GM12878 (cell line): Measurements from ENCODE around the gene CUL9. TPM values are rescaled to one million over a fixed set of nuclear protein-coding genes. Genes with fewer than 3 reads are reported as not detected.

Source experiments
- ATAC-seq: fragments of 200-7000 bp; cut with Tn5 transposase; 3 replicates; pipeline ENCODE4 v1.9.1; 2020; ENCODE audit warnings: mild to moderate bottlenecking, moderate library complexity
- BruUV-seq: library from RNA; stranded (reverse); fragments of 400-500 nt; replicated peaks from 2 replicates; lab custom pipeline; 2021; lab: Mats Ljungman, UMichigan
- CTCF ChIA-PET: fragments of 300-600 bp; sonication (Branson Sonifier 250); formaldehyde crosslinking; extraction: SDS; loops from one replicate; lab custom pipeline; 2021; ENCODE audit warnings: inconsistent platforms; lab: Yijun Ruan, JAX
- POLR2A ChIA-PET: fragments of 350-600 bp; formaldehyde crosslinking; extraction: SDS; loops from one replicate; lab custom pipeline; 2021; ENCODE audit warnings: inconsistent platforms; lab: Charles Lee
- RAD21 ChIA-PET: fragments of 300-600 bp; sonication (Branson Sonifier 250); formaldehyde crosslinking; loops from one replicate; lab custom pipeline; 2023; ENCODE audit warnings: antibody characterized with exemption; ENCODE audit not compliant: unreplicated experiment; lab: Charles Lee
- SMC1A ChIA-PET: fragments of 300-600 bp; sonication (Branson Sonifier 250); formaldehyde crosslinking; loops from one replicate; lab custom pipeline; 2023; ENCODE audit not compliant: unreplicated experiment, uncharacterized antibody; lab: Charles Lee
- DNase-seq: peaks from one replicate; pipeline ENCODE4 v3.0.0-alpha.2; 2011; ENCODE audit warnings: low read depth, low spot score
- FAIRE-seq: peaks from 3 replicates; lab custom pipeline; 2011; peaks lifted over from hg19 to GRCh38; lab: Jason Lieb, UNC
- H2AFZ ChIP-seq: 2 replicates; pipeline ENCODE4 v1.6.0; 2011; ENCODE audit warnings: low read depth, low read length, control low read depth; ENCODE audit not compliant: control insufficient read depth
- H3K27ac ChIP-seq: 2 replicates; pipeline ENCODE4 v1.5.1; 2011; ENCODE audit warnings: control low read depth; ENCODE audit not compliant: control insufficient read depth, insufficient read depth
- H3K27me3 ChIP-seq, 2 experiments: replicated peaks in 1 of 2; 2 replicates each; pipeline versions ENCODE4 v1.6.0 to v1.6.1; 2011; ENCODE audit warnings: low read length in 1 of 2; ENCODE audit not compliant: control insufficient read depth in 2 of 2, insufficient read depth in 2 of 2
- H3K36me3 ChIP-seq, 2 experiments: 2 replicates each; pipeline ENCODE4 v1.5.1; 2011; ENCODE audit warnings: low read length in 1 of 2; ENCODE audit not compliant: control insufficient read depth in 2 of 2, insufficient read depth in 2 of 2
- H3K4me1 ChIP-seq: 2 replicates; pipeline ENCODE4 v1.6.1; 2011; ENCODE audit warnings: mild to moderate bottlenecking, low read length, moderate library complexity, mixed read lengths; ENCODE audit not compliant: control insufficient read depth, insufficient read depth
- H3K4me2 ChIP-seq: 2 replicates; pipeline ENCODE4 v1.6.0; 2011; ENCODE audit warnings: control low read depth; ENCODE audit not compliant: control insufficient read depth, insufficient read depth
- H3K4me3 ChIP-seq: fragments of 200-600 bp; sonication (generic); 2 replicates; pipeline ENCODE4 v1.5.1; 2016
- H3K79me2 ChIP-seq: 2 replicates; pipeline ENCODE4 v1.6.0; 2011; ENCODE audit warnings: low read length; ENCODE audit not compliant: control insufficient read depth, insufficient read depth
- H3K9ac ChIP-seq: 2 replicates; pipeline ENCODE4 v1.8.0; 2011; ENCODE audit warnings: low read length, control low read depth, mixed read lengths; ENCODE audit not compliant: control insufficient read depth, insufficient read depth
- H3K9me3 ChIP-seq: replicated peaks from 3 replicates; pipeline ENCODE4 v1.5.1; 2011; ENCODE audit warnings: mild to moderate bottlenecking, low read length; ENCODE audit not compliant: control insufficient read depth, insufficient read depth
- H4K20me1 ChIP-seq: 2 replicates; pipeline ENCODE4 v1.6.0; 2011; ENCODE audit not compliant: control insufficient read depth, insufficient read depth
- CREB1 ChIP-seq: IDR thresholded peaks from 2 replicates; pipeline ENCODE4 v1.6.1; 2012; ENCODE audit warnings: low read depth, mild to moderate bottlenecking, inconsistent platforms
- HCFC1 ChIP-seq: fragments of 150-350 bp; IDR thresholded peaks from 2 replicates; pipeline ENCODE4 v1.6.1; 2014; ENCODE audit warnings: low read length
- MTA2 ChIP-seq: fragments of 450-650 bp; IDR thresholded peaks from 2 replicates; pipeline ENCODE4 v1.6.1; 2016; ENCODE audit warnings: low read depth, mild to moderate bottlenecking, moderate library complexity
- NR2C1 ChIP-seq: fragments of 450-650 bp; IDR thresholded peaks from 2 replicates; pipeline ENCODE4 v1.6.1; 2017; ENCODE audit warnings: antibody characterized with exemption, mild to moderate bottlenecking, moderate library complexity
- POU2F2 ChIP-seq: IDR thresholded peaks from 3 replicates; pipeline ENCODE4 v1.6.1; 2011; ENCODE audit warnings: low read depth, mild to moderate bottlenecking, low read length, borderline replicate concordance
- RBBP5 ChIP-seq: fragments of 200-600 bp; sonication (generic); conservative IDR thresholded peaks from 2 replicates; pipeline ENCODE4 v1.6.1; 2016
- RCOR1 ChIP-seq: conservative IDR thresholded peaks from 2 replicates; pipeline ENCODE4 v1.6.1; 2012; ENCODE audit warnings: low read depth, low read length, improper control_type of control experiment
- RFX5 ChIP-seq: IDR thresholded peaks from 2 replicates; pipeline ENCODE4 v1.6.1; 2011; ENCODE audit warnings: low read depth, low read length, improper control_type of control experiment
- SREBF2 ChIP-seq: IDR thresholded peaks from 2 replicates; pipeline ENCODE4 v1.6.1; 2012; ENCODE audit warnings: mild to moderate bottlenecking, low read length
- TAF1 ChIP-seq: IDR thresholded peaks from 2 replicates; pipeline ENCODE4 v1.6.1; 2011; ENCODE audit warnings: mild to moderate bottlenecking, low read depth, low read length, borderline replicate concordance
- ZBTB40 ChIP-seq: fragments of 450-650 bp; IDR thresholded peaks from 2 replicates; pipeline ENCODE4 v1.6.1; 2016; ENCODE audit warnings: mild to moderate bottlenecking, moderate library complexity, borderline replicate concordance
- ZSCAN29 ChIP-seq: fragments of 450-650 bp; IDR thresholded peaks from 2 replicates; pipeline ENCODE4 v1.6.1; 2017; ENCODE audit warnings: mild to moderate bottlenecking, moderate library complexity
- WGBS: methylation state at CpG from one replicate; pipeline ENCODE4 v1.1.6; 2016; ENCODE audit warnings: low lambda C conversion rate; ENCODE audit not compliant: insufficient replicate concordance, insufficient coverage; ENCODE audit errors: missing lambda C conversion rate; 5-methylcytosine and 5-hydroxymethylcytosine counted together
- in situ Hi-C: fragments of 300-500 bp; cut with MboI; formaldehyde crosslinking; loops from 9 replicates; pipeline ENCODE4 v1.14.3; 2018; ENCODE audit warnings: mixed read lengths
- intact Hi-C: fragments of 100-400 bp; cut with micrococcal nuclease; formaldehyde crosslinking; loops from one replicate; pipeline ENCODE4 v1.14.2; 2022; ENCODE audit not compliant: unreplicated experiment
- polyA plus RNA-seq, 11 experiments: library from polyadenylated mRNA; depleted of rRNA in 4 of 11; unstranded in 6 of 11; stranded (reverse) in 5 of 11; fragments of >200 nt; fragmentation: Nextera tagmentation in 4 of 11; fragmentation: Illumina TruSeq in 1 of 11; extraction: Ambion mirVana in 4 of 11; extraction: Trizol in 1 of 11; gene quantifications; 1 replicate in 1 of 11; 2 replicates in 10 of 11; pipeline versions ENCODE4 v1.2.1 to v1.2.3, GENCODE V29; 2011 to 2016; ENCODE audit warnings: inconsistent platforms in 2 of 11, missing spikeins in 2 of 11, low read depth in 1 of 11
- total RNA-seq, 4 experiments: library from RNA; depleted of rRNA in 3 of 4; stranded (reverse); fragments of >200 nt in 3 of 4; fragmentation: Illumina TruSeq in 1 of 4; extraction: Trizol in 1 of 4; gene quantifications; 2 replicates each; pipeline versions ENCODE4 v1.2.1 to v1.2.3, GENCODE V29; 2013 to 2021
- TF ChIP-seq, protein P1 (sequence below): fragments of 450-650 bp; IDR thresholded peaks from 2 replicates; pipeline ENCODE4 v1.6.1; 2017; ENCODE audit warnings: mild to moderate bottlenecking, low read depth, inconsistent platforms; ENCODE audit not compliant: poor library complexity, severe bottlenecking
- TF ChIP-seq, protein P2 (sequence below): fragments of 450-650 bp; IDR thresholded peaks from 2 replicates; pipeline ENCODE4 v1.6.1; 2018; ENCODE audit warnings: borderline replicate concordance, mild to moderate bottlenecking; ENCODE audit not compliant: partially characterized antibody

Gene CUL9
- total and polyA plus RNA-seq, 10 of the 15 experiments (the other 5 are each of a cell fraction or from before 2014, with no cell fraction given), result 1.2 to 48.3 (median 17.2) TPM

GRCh38 chr6:43192911-43193310 lies 10.9 kb downstream of the CUL9 start (continued):
- TF ChIP-seq, protein P1, sequence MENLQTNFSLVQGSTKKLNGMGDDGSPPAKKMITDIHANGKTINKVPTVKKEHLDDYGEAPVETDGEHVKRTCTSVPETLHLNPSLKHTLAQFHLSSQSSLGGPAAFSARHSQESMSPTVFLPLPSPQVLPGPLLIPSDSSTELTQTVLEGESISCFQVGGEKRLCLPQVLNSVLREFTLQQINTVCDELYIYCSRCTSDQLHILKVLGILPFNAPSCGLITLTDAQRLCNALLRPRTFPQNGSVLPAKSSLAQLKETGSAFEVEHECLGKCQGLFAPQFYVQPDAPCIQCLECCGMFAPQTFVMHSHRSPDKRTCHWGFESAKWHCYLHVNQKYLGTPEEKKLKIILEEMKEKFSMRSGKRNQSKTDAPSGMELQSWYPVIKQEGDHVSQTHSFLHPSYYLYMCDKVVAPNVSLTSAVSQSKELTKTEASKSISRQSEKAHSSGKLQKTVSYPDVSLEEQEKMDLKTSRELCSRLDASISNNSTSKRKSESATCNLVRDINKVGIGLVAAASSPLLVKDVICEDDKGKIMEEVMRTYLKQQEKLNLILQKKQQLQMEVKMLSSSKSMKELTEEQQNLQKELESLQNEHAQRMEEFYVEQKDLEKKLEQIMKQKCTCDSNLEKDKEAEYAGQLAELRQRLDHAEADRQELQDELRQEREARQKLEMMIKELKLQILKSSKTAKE, result no peak
- TF ChIP-seq POU2F2, result no peak
- TF ChIP-seq, protein P2, sequence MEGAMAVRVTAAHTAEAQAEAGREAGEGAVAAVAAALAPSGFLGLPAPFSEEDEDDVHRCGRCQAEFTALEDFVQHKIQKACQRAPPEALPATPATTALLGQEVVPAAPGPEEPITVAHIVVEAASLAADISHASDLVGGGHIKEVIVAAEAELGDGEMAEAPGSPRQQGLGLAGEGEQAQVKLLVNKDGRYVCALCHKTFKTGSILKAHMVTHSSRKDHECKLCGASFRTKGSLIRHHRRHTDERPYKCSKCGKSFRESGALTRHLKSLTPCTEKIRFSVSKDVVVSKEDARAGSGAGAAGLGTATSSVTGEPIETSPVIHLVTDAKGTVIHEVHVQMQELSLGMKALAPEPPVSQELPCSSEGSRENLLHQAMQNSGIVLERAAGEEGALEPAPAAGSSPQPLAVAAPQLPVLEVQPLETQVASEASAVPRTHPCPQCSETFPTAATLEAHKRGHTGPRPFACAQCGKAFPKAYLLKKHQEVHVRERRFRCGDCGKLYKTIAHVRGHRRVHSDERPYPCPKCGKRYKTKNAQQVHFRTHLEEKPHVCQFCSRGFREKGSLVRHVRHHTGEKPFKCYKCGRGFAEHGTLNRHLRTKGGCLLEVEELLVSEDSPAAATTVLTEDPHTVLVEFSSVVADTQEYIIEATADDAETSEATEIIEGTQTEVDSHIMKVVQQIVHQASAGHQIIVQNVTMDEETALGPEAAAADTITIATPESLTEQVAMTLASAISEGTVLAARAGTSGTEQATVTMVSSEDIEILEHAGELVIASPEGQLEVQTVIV, result no peak

GRCh38 chr6:43193929-43194328 lies 11.9 kb downstream of the CUL9 start:
- H2AFZ ChIP-seq, result no peak overlapping the region
- H3K4me1 ChIP-seq, result no peaks in the 10 kb centered on the region
- peaks cover 2 to 12% of the 10 kb centered on the region in 2 experiments for H3K36me3 ChIP-seq
- H3K4me3 ChIP-seq, result no peak overlapping the region
- H3K79me2 ChIP-seq, result no peaks in the 10 kb centered on the region
- intact Hi-C loops (no loop called here), in situ Hi-C loops (no loop called here)
- no peak overlapping the region for H3K27ac ChIP-seq
- H3K4me2 ChIP-seq, result no peak overlapping the region
- DNase-seq (no peak), ATAC-seq (no peak), FAIRE-seq (no peak)
- 94% methylated on average over 5 of the region's 5 CpGs for WGBS
- H4K20me1 ChIP-seq, result no peaks in the 10 kb centered on the region
- SMC1A ChIA-PET, result no interaction called here
- H3K27me3 ChIP-seq, result no peaks in the 10 kb centered on the region
- TF ChIP-seq CREB1 (no peak), HCFC1 (no peak), ZBTB40 (no peak), TAF1 (no peak), SREBF2 (no peak), RFX5 (no peak), NR2C1 (no peak), ZSCAN29 (no peak), RBBP5 (no peak), MTA2 (no peak), RCOR1 (no peak)
- H3K9ac ChIP-seq, result no peak overlapping the region
- POLR2A ChIA-PET, result no interaction called here
- RAD21 ChIA-PET, result no interaction called here
- H3K9me3 ChIP-seq, result no peaks in the 10 kb centered on the region
- BruUV-seq, result no TSS peak
- CTCF ChIA-PET, result no interaction called here
